ENCODE data around the gene AK9. TPM values are rescaled to one million over a fixed set of nuclear protein-coding genes. Genes with fewer than 3 reads are reported as not detected.
A peak's percentile ranks its signal among the peaks of the same experiment; 100 is the strongest.

The AK9 gene
- total RNA-seq, 1 experiment from 2014 or later: 3.5 TPM

GRCh38 chr6:109455437-109456110 lies 235.4 kb downstream of the AK9 start, which contains the start of gene MICAL1 (continued):
- TF ChIP-seq, protein P1, sequence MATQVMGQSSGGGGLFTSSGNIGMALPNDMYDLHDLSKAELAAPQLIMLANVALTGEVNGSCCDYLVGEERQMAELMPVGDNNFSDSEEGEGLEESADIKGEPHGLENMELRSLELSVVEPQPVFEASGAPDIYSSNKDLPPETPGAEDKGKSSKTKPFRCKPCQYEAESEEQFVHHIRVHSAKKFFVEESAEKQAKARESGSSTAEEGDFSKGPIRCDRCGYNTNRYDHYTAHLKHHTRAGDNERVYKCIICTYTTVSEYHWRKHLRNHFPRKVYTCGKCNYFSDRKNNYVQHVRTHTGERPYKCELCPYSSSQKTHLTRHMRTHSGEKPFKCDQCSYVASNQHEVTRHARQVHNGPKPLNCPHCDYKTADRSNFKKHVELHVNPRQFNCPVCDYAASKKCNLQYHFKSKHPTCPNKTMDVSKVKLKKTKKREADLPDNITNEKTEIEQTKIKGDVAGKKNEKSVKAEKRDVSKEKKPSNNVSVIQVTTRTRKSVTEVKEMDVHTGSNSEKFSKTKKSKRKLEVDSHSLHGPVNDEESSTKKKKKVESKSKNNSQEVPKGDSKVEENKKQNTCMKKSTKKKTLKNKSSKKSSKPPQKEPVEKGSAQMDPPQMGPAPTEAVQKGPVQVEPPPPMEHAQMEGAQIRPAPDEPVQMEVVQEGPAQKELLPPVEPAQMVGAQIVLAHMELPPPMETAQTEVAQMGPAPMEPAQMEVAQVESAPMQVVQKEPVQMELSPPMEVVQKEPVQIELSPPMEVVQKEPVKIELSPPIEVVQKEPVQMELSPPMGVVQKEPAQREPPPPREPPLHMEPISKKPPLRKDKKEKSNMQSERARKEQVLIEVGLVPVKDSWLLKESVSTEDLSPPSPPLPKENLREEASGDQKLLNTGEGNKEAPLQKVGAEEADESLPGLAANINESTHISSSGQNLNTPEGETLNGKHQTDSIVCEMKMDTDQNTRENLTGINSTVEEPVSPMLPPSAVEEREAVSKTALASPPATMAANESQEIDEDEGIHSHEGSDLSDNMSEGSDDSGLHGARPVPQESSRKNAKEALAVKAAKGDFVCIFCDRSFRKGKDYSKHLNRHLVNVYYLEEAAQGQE (IDR thresholded peaks at IDR 0.05; ENCODE audit: low read depth): no peak
- TF ChIP-seq SP1 (IDR thresholded peaks at IDR 0.05; ENCODE audit: low read depth): no peak
- TF ChIP-seq JUND (IDR thresholded peaks at IDR 0.05): no peak
- no peak for TF ChIP-seq ELF1 (IDR thresholded peaks at IDR 0.05; ENCODE audit: borderline replicate concordance, low read depth)
- TF ChIP-seq, protein P2, sequence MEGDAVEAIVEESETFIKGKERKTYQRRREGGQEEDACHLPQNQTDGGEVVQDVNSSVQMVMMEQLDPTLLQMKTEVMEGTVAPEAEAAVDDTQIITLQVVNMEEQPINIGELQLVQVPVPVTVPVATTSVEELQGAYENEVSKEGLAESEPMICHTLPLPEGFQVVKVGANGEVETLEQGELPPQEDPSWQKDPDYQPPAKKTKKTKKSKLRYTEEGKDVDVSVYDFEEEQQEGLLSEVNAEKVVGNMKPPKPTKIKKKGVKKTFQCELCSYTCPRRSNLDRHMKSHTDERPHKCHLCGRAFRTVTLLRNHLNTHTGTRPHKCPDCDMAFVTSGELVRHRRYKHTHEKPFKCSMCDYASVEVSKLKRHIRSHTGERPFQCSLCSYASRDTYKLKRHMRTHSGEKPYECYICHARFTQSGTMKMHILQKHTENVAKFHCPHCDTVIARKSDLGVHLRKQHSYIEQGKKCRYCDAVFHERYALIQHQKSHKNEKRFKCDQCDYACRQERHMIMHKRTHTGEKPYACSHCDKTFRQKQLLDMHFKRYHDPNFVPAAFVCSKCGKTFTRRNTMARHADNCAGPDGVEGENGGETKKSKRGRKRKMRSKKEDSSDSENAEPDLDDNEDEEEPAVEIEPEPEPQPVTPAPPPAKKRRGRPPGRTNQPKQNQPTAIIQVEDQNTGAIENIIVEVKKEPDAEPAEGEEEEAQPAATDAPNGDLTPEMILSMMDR (IDR thresholded peaks at IDR 0.05 in 2 of 3, conservative IDR thresholded peaks at IDR 0.05 in 1 of 3; ENCODE audit: borderline replicate concordance in 1 of 3, insufficient read depth in 1 of 3, low read depth in 2 of 3, low read length in 2 of 3): peak in 1 of 3 experiments; percentile 46; a peak in 2 of 6 replicates
- TF ChIP-seq POLR2AphosphoS5 (IDR thresholded peaks at IDR 0.05; ENCODE audit: low read depth, low read length): peak; percentile 70
- no peak for TF ChIP-seq SRF (IDR thresholded peaks at IDR 0.05; ENCODE audit: low read depth)
- no peak for TF ChIP-seq POLR2A (IDR thresholded peaks at IDR 0.05; ENCODE audit: borderline replicate concordance, extremely low read depth, insufficient read depth, insufficient read length)
- TF ChIP-seq CEBPB (IDR thresholded peaks at IDR 0.05; ENCODE audit: low read depth): no peak
- TF ChIP-seq MAX (IDR thresholded peaks at IDR 0.05): peak; percentile 18; the same call in 1 of the 2 replicates
